ENCODE results near the gene ARCN1. TPM values are rescaled to one million over a fixed set of nuclear protein-coding genes. Genes with fewer than 3 reads are reported as not detected.

ARCN1 gene
- total and polyA plus RNA-seq, 3 donors from 2014 or later = 107 to 128 (median 107) TPM

DNA sequence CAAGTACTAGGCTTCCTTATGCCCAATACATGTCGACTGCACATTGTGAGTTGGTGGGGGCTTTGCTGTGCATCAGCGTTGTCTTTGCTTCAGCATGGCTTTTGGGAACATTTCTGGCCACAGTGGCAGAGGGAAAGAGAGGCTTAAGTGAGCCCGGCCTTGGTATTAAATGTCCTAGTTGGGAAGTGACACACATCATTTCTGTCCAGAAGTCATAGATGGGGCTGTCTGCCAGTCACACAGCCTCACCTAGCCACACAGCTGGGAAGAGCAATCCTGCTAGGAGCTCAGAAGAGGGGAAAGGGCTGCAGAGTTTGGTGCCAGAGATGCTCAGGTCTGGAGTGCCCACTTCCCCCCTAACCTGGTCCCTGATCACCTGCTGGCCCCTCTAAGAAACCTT is 79.6 kb downstream of the ARCN1 start:
- Histone ChIP-seq H3K4me1 (no peaks in the 10 kb centered on the region), H3K4me3 (no peak overlapping the region), H3K27ac (no peak overlapping the region), H3K9me3 (no peaks in the 10 kb centered on the region), H3K36me3 (ENCODE audit: low read depth, missing control alignments) (no peaks in the 10 kb centered on the region), H3K27me3 (no peaks in the 10 kb centered on the region)
- WGBS, 2 donors = 74 to 94% methylated on average over 3 of the region's 3 CpGs
- DNase-seq = no peak
- intact Hi-C loops (cut with DNase I; ENCODE audit: low total_unique reads) = loop anchor here (10.0 kb wide), 1 partner anchor 57 kb away; no protein-coding TSS in a partner anchor
- TF ChIP-seq POLR2A (IDR thresholded peaks at IDR 0.05) = no peak
- TF ChIP-seq, protein P1, sequence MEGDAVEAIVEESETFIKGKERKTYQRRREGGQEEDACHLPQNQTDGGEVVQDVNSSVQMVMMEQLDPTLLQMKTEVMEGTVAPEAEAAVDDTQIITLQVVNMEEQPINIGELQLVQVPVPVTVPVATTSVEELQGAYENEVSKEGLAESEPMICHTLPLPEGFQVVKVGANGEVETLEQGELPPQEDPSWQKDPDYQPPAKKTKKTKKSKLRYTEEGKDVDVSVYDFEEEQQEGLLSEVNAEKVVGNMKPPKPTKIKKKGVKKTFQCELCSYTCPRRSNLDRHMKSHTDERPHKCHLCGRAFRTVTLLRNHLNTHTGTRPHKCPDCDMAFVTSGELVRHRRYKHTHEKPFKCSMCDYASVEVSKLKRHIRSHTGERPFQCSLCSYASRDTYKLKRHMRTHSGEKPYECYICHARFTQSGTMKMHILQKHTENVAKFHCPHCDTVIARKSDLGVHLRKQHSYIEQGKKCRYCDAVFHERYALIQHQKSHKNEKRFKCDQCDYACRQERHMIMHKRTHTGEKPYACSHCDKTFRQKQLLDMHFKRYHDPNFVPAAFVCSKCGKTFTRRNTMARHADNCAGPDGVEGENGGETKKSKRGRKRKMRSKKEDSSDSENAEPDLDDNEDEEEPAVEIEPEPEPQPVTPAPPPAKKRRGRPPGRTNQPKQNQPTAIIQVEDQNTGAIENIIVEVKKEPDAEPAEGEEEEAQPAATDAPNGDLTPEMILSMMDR (IDR thresholded peaks at IDR 0.05) = no peak

Small RNAs within 50 kb of the gene (microRNA-seq; reads per million reads assigned to microRNA genes)
- gene MIR6716 (ENCODE audit: borderline number of aligned reads in 2 of 2, borderline replicate concordance in 1 of 2) = 0 to 0.69 reads per million in 2 donors

Small RNAs within 50 kb of the gene (small RNA-seq; reads per million reads assigned to genes)
- 0 reads per million in 2 donors for gene RNU6-1157P

Other genes with a start within 250 kb of the ARCN1 start
- 1 to 10 TPM in 1 of 2 donors, not detected in 1; 1.8 TPM for gene CD3D, start 229.7 kb upstream of the ARCN1 start, total RNA-seq
- 7.2 TPM for gene CD3D, start 229.7 kb upstream of the ARCN1 start, polyA plus RNA-seq (ENCODE audit: insufficient read depth, low read depth, low replicate concordance)
- gene CD3G, start 228.1 kb upstream of the ARCN1 start, total RNA-seq = under 1 TPM; 0.08 to 0.99 TPM
- 0.88 TPM for gene CD3G, start 228.1 kb upstream of the ARCN1 start, polyA plus RNA-seq (ENCODE audit: insufficient read depth, low read depth, low replicate concordance)
- gene UBE4A, start 212.8 kb upstream of the ARCN1 start, total RNA-seq = 10 to 100 TPM; 54.8 to 58.4 TPM
- 36.6 TPM for gene UBE4A, start 212.8 kb upstream of the ARCN1 start, polyA plus RNA-seq (ENCODE audit: insufficient read depth, low read depth, low replicate concordance)
- gene ATP5MG, start 170.8 kb upstream of the ARCN1 start, total RNA-seq = 10 to 100 TPM; 35.9 to 40.0 TPM
- gene ATP5MG, start 170.8 kb upstream of the ARCN1 start, polyA plus RNA-seq (ENCODE audit: insufficient read depth, low read depth, low replicate concordance) = 193 TPM
- gene KMT2A, start 135.9 kb upstream of the ARCN1 start, total RNA-seq = 100 to 1,000 TPM; 106 to 107 TPM
- gene KMT2A, start 135.9 kb upstream of the ARCN1 start, polyA plus RNA-seq (ENCODE audit: insufficient read depth, low read depth, low replicate concordance) = 22.7 TPM
- 1 to 10 TPM; 4.9 to 5.7 TPM for gene TTC36, start 44.9 kb upstream of the ARCN1 start, total RNA-seq
- not detected for gene TTC36, start 44.9 kb upstream of the ARCN1 start, polyA plus RNA-seq (ENCODE audit: insufficient read depth, low read depth, low replicate concordance)
- 10 to 100 TPM; 33.1 to 46.8 TPM for gene TMEM25, start 41.2 kb upstream of the ARCN1 start, total RNA-seq
- gene TMEM25, start 41.2 kb upstream of the ARCN1 start, polyA plus RNA-seq (ENCODE audit: insufficient read depth, low read depth, low replicate concordance) = 16.4 TPM
- gene IFT46, start 6.5 kb upstream of the ARCN1 start, total RNA-seq = 10 to 100 TPM; 47.7 to 59.4 TPM
- gene IFT46, start 6.5 kb upstream of the ARCN1 start, polyA plus RNA-seq (ENCODE audit: insufficient read depth, low read depth, low replicate concordance) = 65.0 TPM
- gene PHLDB1, start 35.2 kb downstream of the ARCN1 start, total RNA-seq = 100 to 1,000 TPM in 1 of 2 donors, 10 to 100 TPM in 1; 95.9 to 102 TPM
- gene PHLDB1, start 35.2 kb downstream of the ARCN1 start, polyA plus RNA-seq (ENCODE audit: insufficient read depth, low read depth, low replicate concordance) = 51.1 TPM
- 1 to 10 TPM in 1 of 2 donors, under 1 TPM in 1; 0.62 to 1.7 TPM for gene TREH, start 107.2 kb downstream of the ARCN1 start, total RNA-seq
- gene TREH, start 107.2 kb downstream of the ARCN1 start, polyA plus RNA-seq (ENCODE audit: insufficient read depth, low read depth, low replicate concordance) = 4.0 TPM
- 100 to 1,000 TPM; 105 to 124 TPM for gene DDX6, start 218.8 kb downstream of the ARCN1 start, total RNA-seq
- gene DDX6, start 218.8 kb downstream of the ARCN1 start, polyA plus RNA-seq (ENCODE audit: insufficient read depth, low read depth, low replicate concordance) = 63.5 TPM

All from testis (tissue), 3 donors.